Lower leg skin (tissue), 4 donors: ENCODE measurements around the gene GLI1. TPM values are rescaled to one million over a fixed set of nuclear protein-coding genes. Genes with fewer than 3 reads are reported as not detected.
"Not testable (repeated sequence)": the region's sequence is repeated elsewhere in the genome, so short reads cannot be mapped to it uniquely, and the experiment has no call there.

Experiments used
- DNase-seq, 2 donors: peaks; one replicate each; pipeline ENCODE4 v3.0.0-alpha.2; 2019; ENCODE audit warnings: low spot score in 2 of 2
- H3K4me3 ChIP-seq: fragments of 200-600 bp; sonication (generic); 2 replicates; pipeline ENCODE4 v1.5.1; 2017; ENCODE audit warnings: mild to moderate bottlenecking, low read depth; ENCODE audit not compliant: poor library complexity, severe bottlenecking
- CTCF ChIP-seq, 3 donors: fragments of 450-650 bp; IDR thresholded peaks; one replicate each; pipeline ENCODE4 v1.5.1; 2016; ENCODE audit warnings: antibody characterized with exemption in 3 of 3, mild to moderate bottlenecking in 3 of 3, moderate library complexity in 2 of 3
- POLR2A ChIP-seq, 2 donors: fragments of 450-650 bp; IDR thresholded peaks; one replicate each; pipeline ENCODE4 v1.6.1; 2016 to 2017; ENCODE audit warnings: antibody characterized with exemption in 2 of 2, mild to moderate bottlenecking in 1 of 2, moderate library complexity in 1 of 2
- WGBS, 2 donors: methylation state at CpG; one replicate each; pipeline ENCODE4 v1.1.5; 2018; 5-methylcytosine and 5-hydroxymethylcytosine counted together
- intact Hi-C: fragments of 100-400 bp; cut with DNase I; formaldehyde crosslinking; loops from one replicate; pipeline ENCODE4 v1.15.0; 2023; ENCODE audit warnings: low total_unique reads
- total RNA-seq, 4 donors: library from RNA; depleted of rRNA; stranded (reverse); fragments of >200 nt; gene quantifications; one replicate each; pipeline ENCODE4 v1.1.0, GENCODE V29; 2016

Gene GLI1
- total RNA-seq, 4 donors from 2014 or later = 0.19 to 13.4 (median 1.9) TPM

GRCh38 chr12:57438400-57438799 is 21.2 kb upstream of the GLI1 start:
- intact Hi-C loops = no loop called here
- no peak overlapping the region for H3K4me3 ChIP-seq
- WGBS, 2 donors = 77 to 88% methylated on average over 1 of the region's 1 CpG
- DNase-seq = no peak
- no peak for TF ChIP-seq CTCF (IDR thresholded peaks at IDR 0.05)
- no peak for TF ChIP-seq POLR2A (IDR thresholded peaks at IDR 0.05)

GRCh38 chr12:57439762-57440266 is 19.8 kb upstream of the GLI1 start:
- H3K4me3 ChIP-seq = no peak overlapping the region
- no peak for TF ChIP-seq CTCF (IDR thresholded peaks at IDR 0.05)
- no peak for TF ChIP-seq POLR2A (IDR thresholded peaks at IDR 0.05)
- intact Hi-C loops = no loop called here
- 73 to 75% methylated on average over 4 of the region's 4 CpGs for WGBS, 2 donors
- no peak for DNase-seq

DNA sequence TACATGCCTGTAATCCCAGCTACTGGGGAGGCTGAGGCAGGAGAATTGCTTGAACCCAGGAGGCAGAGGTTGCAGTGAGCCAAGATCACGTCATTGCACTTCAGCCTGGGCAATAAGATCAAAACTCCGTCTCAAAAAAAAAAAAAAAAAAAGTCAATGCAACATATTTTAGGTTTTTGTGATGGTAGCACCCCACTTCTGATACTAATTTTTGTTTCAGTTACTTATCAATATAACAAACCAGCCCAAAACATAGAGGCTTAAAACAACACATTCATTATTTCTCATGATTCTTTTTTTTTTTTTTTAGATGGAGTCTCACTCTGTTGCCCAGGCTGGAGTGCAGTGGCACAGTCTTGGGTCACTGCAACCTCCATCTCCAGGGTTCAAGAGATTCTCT is 18.2 kb upstream of the GLI1 start:
- WGBS, 2 donors = 88 to 89% methylated on average over 2 of the region's 2 CpGs
- DNase-seq, intact Hi-C loops, H3K4me3 ChIP-seq: not testable (repeated sequence)

- 43 to 91% methylated on average over 1 of the region's 1 CpG for WGBS, 2 donors
- no peak overlapping the region for H3K4me3 ChIP-seq
- intact Hi-C loops = no loop called here
- DNase-seq = no peak
- TF ChIP-seq CTCF (IDR thresholded peaks at IDR 0.05) = no peak
- no peak for TF ChIP-seq POLR2A (IDR thresholded peaks at IDR 0.05)
Measured at GRCh38 chr12:57441846-57442427, 17.6 kb upstream of the GLI1 start.

- intact Hi-C loops, H3K4me3 ChIP-seq, DNase-seq: not testable (repeated sequence)
- WGBS, 2 donors = 80 to 81% methylated on average over 6 of the region's 6 CpGs
Measured at GRCh38 chr12:57444337-57444736, 15.2 kb upstream of the GLI1 start.

DNA sequence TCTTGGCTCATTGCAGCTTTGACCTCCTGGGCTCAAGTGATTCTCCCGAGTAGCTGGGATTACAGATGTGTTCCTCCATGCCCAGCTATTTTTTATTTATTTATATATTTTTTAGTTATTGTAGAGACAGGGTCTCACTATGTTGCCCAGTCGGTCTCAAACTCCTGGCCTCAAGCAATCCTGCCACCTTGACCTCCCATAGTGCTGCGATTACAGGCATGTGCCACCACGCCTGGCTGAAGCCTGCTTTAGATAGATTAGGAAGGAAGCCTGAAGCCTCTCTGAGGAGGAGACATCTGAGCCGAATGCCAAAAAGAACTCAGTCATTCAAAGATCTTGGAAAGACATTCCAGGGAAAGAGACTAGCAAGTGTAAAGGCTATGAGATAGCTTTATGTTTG is 14.8 kb upstream of the GLI1 start:
- DNase-seq = no peak
- TF ChIP-seq POLR2A (IDR thresholded peaks at IDR 0.05) = no peak
- TF ChIP-seq CTCF (IDR thresholded peaks at IDR 0.05) = no peak
- 60 to 65% methylated on average over 5 of the region's 5 CpGs for whole genome bisulfite sequencing, 2 donors
- intact Hi-C loops = no loop called here
- H3K4me3 ChIP-seq = no peak overlapping the region

DNA sequence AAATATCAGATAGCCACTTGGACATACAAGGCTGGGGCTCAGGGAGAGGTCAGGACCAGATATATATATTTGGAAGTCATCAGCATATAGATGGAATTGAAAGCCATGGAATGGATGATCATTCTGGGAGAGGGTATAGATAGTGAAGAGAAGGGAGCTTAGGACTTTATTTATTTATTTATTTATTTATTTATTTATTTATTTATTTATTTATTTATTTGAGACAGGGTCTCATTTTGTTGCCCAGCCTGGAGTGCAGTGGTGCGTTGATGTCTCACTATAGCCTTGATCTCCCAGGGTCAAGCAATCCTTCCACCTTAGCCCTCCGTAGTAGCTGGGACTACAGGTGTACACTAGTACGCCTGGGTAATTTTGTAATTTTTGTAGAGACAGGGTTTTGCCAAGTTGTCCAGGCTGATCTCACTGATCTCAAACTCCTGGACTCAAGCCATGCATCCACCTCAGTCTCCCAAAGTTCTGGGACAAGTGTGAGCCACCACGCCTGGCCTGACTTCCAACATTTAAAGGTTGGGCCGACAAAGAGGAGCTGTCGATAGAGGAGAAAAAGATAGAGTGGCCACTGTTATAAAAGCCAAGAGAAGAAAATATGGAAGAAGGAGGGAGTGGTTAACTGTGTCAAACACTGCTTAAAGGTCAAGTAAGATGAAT is 13.2 kb upstream of the GLI1 start:
- H3K4me3 ChIP-seq = no peak overlapping the region
- intact Hi-C loops = no loop called here
- DNase-seq = no peak
- no peak for TF ChIP-seq POLR2A (IDR thresholded peaks at IDR 0.05)
- TF ChIP-seq CTCF (IDR thresholded peaks at IDR 0.05) = no peak
- WGBS, 2 donors = 94 to 95% methylated on average over 6 of the region's 6 CpGs
